Panc1 (cell line): ENCODE data around the gene SH3GLB2. TPM values are rescaled to one million over a fixed set of nuclear protein-coding genes. Genes with fewer than 3 reads are reported as not detected.
A peak's percentile ranks its signal among the peaks of the same experiment; 100 is the strongest.

Experiments
- ATAC-seq: fragments of 200-7000 bp; cut with Tn5 transposase; 2 replicates; pipeline ENCODE4 v1.9.1; 2020; ENCODE audit warnings: mild to moderate bottlenecking, moderate library complexity
- BruUV-seq: library from RNA; stranded (reverse); fragments of 400-500 nt; replicated peaks from 2 replicates; lab custom pipeline; 2021; lab: Mats Ljungman, UMichigan
- CTCF ChIA-PET: fragments of 300-600 bp; sonication (Branson Sonifier 250); formaldehyde crosslinking; loops from one replicate; lab custom pipeline; 2022; ENCODE audit warnings: antibody characterized with exemption; lab: Charles Lee
- POLR2A ChIA-PET: fragments of 300-600 bp; sonication (Branson Sonifier 250); formaldehyde crosslinking; loops from one replicate; lab custom pipeline; 2022; ENCODE audit warnings: antibody characterized with exemption; lab: Charles Lee
- DNase-seq: peaks from one replicate; pipeline ENCODE4 v3.0.0-alpha.2; 2010; ENCODE audit warnings: low read depth, low spot score
- H3K27ac ChIP-seq: 2 replicates; pipeline ENCODE4 v1.5.1; 2011; ENCODE audit warnings: mild to moderate bottlenecking, low read length, inconsistent platforms
- H3K27me3 ChIP-seq: fragments of 200-500 bp; sonication (Bioruptor generic); 2 replicates; pipeline ENCODE4 v1.6.0; 2014; ENCODE audit warnings: low read length, inconsistent platforms; ENCODE audit not compliant: control insufficient read depth, insufficient read depth
- H3K36me3 ChIP-seq: fragments of 200-500 bp; sonication (Bioruptor generic); 2 replicates; pipeline ENCODE4 v1.5.1; 2014; ENCODE audit warnings: inconsistent platforms, mild to moderate bottlenecking, low read length, moderate library complexity; ENCODE audit not compliant: control insufficient read depth, insufficient read depth
- H3K4me1 ChIP-seq: 2 replicates; pipeline ENCODE4 v1.5.1; 2011; ENCODE audit warnings: inconsistent platforms, mild to moderate bottlenecking, low read length, moderate library complexity; ENCODE audit not compliant: control insufficient read depth, insufficient read depth
- H3K4me3 ChIP-seq, 2 experiments: 2 replicates each; pipeline ENCODE4 v1.5.1; 2011 to 2012; ENCODE audit warnings: low read depth in 2 of 2, low read length in 2 of 2, mild to moderate bottlenecking in 2 of 2, inconsistent platforms in 1 of 2, moderate library complexity in 1 of 2
- H3K9me3 ChIP-seq: fragments of 200-500 bp; sonication (Bioruptor generic); 2 replicates; pipeline ENCODE4 v1.5.1; 2014; ENCODE audit warnings: low read depth, mild to moderate bottlenecking, inconsistent platforms, low read length, moderate library complexity; ENCODE audit not compliant: control insufficient read depth, insufficient read depth
- POLR2AphosphoS5 ChIP-seq: IDR thresholded peaks from 2 replicates; pipeline ENCODE4 v1.6.1; 2012; ENCODE audit warnings: mild to moderate bottlenecking, low read depth, low read length, moderate library complexity
- SIN3A ChIP-seq: IDR thresholded peaks from 2 replicates; pipeline ENCODE4 v1.6.1; 2012; ENCODE audit warnings: low read depth, mild to moderate bottlenecking, low read length, moderate library complexity, borderline replicate concordance; ENCODE audit not compliant: insufficient read depth
- TCF7L2 ChIP-seq: IDR thresholded peaks from 2 replicates; pipeline ENCODE4 v1.6.1; 2011; ENCODE audit warnings: mild to moderate bottlenecking, low read depth, low read length, inconsistent platforms
- in situ Hi-C: cut with HindIII; loops from 2 replicates; pipeline ENCODE4 v1.10.0; 2016; ENCODE audit warnings: low sequenced_read_pairs, low pct_unique_long_range_greater_than_20kb
- intact Hi-C: fragments of 100-400 bp; cut with micrococcal nuclease; formaldehyde crosslinking; loops from one replicate; pipeline ENCODE4 v1.10.0; 2022; ENCODE audit not compliant: unreplicated experiment
- total RNA-seq: library from RNA; stranded (reverse); gene quantifications from one replicate; pipeline ENCODE4 v1.2.1, GENCODE V29; 2021; ENCODE audit not compliant: unreplicated experiment
- TF ChIP-seq, protein P1 (sequence below): fragments of 450-650 bp; IDR thresholded peaks from 2 replicates; pipeline ENCODE4 v1.5.1; 2017; ENCODE audit warnings: mild to moderate bottlenecking
- TF ChIP-seq, protein P2 (sequence below), 2 experiments: IDR thresholded peaks; 2 replicates each; pipeline ENCODE4 v1.6.1; 2011 to 2012; ENCODE audit warnings: low read depth in 2 of 2, control low read depth in 1 of 2, low read length in 1 of 2, mild to moderate bottlenecking in 1 of 2, moderate library complexity in 1 of 2; ENCODE audit not compliant: insufficient read depth in 1 of 2

SH3GLB2 gene
- total RNA-seq, 1 experiment from 2014 or later, result 68.3 TPM

DNA sequence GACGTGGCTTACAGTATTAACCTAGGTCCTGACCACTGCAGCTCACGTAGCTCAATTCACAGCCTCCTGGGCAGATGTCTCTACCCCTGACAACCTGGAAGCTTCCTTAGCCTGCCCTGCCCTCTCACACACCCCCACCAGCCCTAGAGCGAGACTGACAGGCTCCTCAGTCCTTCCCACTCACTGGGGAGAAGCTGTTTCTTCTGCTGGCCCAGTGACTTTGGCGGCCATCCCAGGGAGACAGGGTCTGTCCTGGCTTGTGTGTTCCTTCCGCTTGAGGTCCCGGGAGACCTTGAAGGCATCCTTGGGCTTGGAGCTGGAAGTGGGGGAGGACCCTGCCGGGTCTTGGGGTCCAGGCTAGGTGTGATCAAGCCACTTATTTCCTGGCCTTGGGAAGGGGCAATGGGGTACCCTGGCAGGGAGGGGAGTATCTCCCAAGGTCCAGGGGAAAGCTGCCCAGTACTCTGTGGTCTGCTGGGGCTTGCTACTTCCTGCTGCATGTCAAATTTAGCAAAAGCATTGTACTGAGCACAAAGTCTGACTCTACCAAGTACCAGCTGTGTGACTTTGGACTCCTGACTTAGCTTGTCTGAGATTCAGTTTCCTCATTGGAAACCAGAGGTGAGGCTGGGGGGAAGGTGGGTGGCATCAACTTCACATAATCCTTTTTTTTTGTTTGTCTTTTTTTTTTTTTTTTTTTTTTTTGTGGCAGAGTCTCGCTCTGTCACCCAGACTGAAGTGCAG lies 10.2 kb upstream of the SH3GLB2 start:
- no peak for ATAC-seq
- no peak for TF ChIP-seq POLR2AphosphoS5
- no peak for TF ChIP-seq TCF7L2
- TF ChIP-seq, protein P1, sequence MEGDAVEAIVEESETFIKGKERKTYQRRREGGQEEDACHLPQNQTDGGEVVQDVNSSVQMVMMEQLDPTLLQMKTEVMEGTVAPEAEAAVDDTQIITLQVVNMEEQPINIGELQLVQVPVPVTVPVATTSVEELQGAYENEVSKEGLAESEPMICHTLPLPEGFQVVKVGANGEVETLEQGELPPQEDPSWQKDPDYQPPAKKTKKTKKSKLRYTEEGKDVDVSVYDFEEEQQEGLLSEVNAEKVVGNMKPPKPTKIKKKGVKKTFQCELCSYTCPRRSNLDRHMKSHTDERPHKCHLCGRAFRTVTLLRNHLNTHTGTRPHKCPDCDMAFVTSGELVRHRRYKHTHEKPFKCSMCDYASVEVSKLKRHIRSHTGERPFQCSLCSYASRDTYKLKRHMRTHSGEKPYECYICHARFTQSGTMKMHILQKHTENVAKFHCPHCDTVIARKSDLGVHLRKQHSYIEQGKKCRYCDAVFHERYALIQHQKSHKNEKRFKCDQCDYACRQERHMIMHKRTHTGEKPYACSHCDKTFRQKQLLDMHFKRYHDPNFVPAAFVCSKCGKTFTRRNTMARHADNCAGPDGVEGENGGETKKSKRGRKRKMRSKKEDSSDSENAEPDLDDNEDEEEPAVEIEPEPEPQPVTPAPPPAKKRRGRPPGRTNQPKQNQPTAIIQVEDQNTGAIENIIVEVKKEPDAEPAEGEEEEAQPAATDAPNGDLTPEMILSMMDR, result no peak
- H3K27me3 ChIP-seq, result no peaks in the 10 kb centered on the region
- CTCF ChIA-PET, result interaction anchor here (0.7 kb wide), 1 partner anchor 31 kb away, joined by 8 read pairs; no protein-coding TSS in a partner anchor
- no peaks in the 10 kb centered on the region for H3K9me3 ChIP-seq
- intact Hi-C loops (no loop called here), in situ Hi-C loops (no loop called here)
- peak overlapping the region in 1 of 2 experiments; percentile 63; a peak in 1 of 4 replicates for H3K4me3 ChIP-seq
- peaks cover 5% of the 10 kb centered on the region for H3K4me1 ChIP-seq
- H3K36me3 ChIP-seq, result peaks cover 2% of the 10 kb centered on the region; the same call in 1 of the 2 replicates
- POLR2A ChIA-PET, result no interaction called here
- no TSS peak for BruUV-seq
- DNase-seq, result no peak
- H3K27ac ChIP-seq, result no peak overlapping the region

DNA sequence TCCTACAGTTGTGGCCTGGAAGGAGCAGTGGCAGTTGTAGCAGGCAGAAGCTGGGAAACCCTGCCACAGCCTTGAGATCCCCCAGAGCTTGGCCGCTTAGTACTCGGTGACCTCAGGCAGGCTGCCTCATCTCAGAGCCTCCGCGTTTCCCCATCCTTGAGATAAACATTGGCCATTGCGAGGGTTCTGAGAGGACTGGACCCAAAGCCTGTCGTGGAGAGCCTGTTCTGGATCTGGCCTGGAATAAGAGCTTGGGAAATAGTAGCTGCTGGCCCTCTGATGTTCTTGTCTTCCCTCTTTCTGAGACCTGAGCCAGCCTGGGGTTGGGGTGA lies 9.6 kb upstream of the SH3GLB2 start:
- no TSS peak for BruUV-seq
- Histone ChIP-seq H3K9me3 (no peaks in the 10 kb centered on the region), H3K27ac (no peak overlapping the region), H3K4me1 (peaks cover 5% of the 10 kb centered on the region), H3K27me3 (no peaks in the 10 kb centered on the region), H3K36me3 (peaks cover 2% of the 10 kb centered on the region; the same call in 1 of the 2 replicates), H3K4me3 (peak overlapping the region; percentile 63 to 89)
- in situ Hi-C loops, result no loop called here
- DNase-seq (no peak), ATAC-seq (no peak)
- intact Hi-C loops, result no loop called here
- ChIA-PET CTCF (no interaction called here), POLR2A (no interaction called here)
- no peak for TF ChIP-seq SIN3A
- TF ChIP-seq, protein P2, sequence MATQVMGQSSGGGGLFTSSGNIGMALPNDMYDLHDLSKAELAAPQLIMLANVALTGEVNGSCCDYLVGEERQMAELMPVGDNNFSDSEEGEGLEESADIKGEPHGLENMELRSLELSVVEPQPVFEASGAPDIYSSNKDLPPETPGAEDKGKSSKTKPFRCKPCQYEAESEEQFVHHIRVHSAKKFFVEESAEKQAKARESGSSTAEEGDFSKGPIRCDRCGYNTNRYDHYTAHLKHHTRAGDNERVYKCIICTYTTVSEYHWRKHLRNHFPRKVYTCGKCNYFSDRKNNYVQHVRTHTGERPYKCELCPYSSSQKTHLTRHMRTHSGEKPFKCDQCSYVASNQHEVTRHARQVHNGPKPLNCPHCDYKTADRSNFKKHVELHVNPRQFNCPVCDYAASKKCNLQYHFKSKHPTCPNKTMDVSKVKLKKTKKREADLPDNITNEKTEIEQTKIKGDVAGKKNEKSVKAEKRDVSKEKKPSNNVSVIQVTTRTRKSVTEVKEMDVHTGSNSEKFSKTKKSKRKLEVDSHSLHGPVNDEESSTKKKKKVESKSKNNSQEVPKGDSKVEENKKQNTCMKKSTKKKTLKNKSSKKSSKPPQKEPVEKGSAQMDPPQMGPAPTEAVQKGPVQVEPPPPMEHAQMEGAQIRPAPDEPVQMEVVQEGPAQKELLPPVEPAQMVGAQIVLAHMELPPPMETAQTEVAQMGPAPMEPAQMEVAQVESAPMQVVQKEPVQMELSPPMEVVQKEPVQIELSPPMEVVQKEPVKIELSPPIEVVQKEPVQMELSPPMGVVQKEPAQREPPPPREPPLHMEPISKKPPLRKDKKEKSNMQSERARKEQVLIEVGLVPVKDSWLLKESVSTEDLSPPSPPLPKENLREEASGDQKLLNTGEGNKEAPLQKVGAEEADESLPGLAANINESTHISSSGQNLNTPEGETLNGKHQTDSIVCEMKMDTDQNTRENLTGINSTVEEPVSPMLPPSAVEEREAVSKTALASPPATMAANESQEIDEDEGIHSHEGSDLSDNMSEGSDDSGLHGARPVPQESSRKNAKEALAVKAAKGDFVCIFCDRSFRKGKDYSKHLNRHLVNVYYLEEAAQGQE (IDR thresholded peaks at IDR 0.05; ENCODE audit: insufficient read depth in 1 of 2, low read depth in 2 of 2, low read length in 1 of 2), result no peak
- no peak for TF ChIP-seq POLR2AphosphoS5
- TF ChIP-seq, protein P1, result no peak
- TF ChIP-seq TCF7L2, result no peak
